Fibroblast of lung (primary cell): ENCODE data around the gene KIAA1755.

ENCODE experiments used
- EZH2 ChIP-seq: IDR thresholded peaks from 2 replicates; pipeline ENCODE4 v1.5.1; 2012; ENCODE audit warnings: low read length, control low read depth, mild to moderate bottlenecking; ENCODE audit errors: missing control alignments
- TF ChIP-seq, protein P1 (sequence below), 2 donors: IDR thresholded peaks in 1 of 2; conservative IDR thresholded peaks in 1 of 2; 1 replicate in 1 of 2; 2 replicates in 1 of 2; pipeline ENCODE4 v1.5.1; 2011 to 2012; ENCODE audit warnings: low read length in 2 of 2, control low read depth in 1 of 2, inconsistent platforms in 1 of 2, low read depth in 1 of 2, mild to moderate bottlenecking in 1 of 2

DNA sequence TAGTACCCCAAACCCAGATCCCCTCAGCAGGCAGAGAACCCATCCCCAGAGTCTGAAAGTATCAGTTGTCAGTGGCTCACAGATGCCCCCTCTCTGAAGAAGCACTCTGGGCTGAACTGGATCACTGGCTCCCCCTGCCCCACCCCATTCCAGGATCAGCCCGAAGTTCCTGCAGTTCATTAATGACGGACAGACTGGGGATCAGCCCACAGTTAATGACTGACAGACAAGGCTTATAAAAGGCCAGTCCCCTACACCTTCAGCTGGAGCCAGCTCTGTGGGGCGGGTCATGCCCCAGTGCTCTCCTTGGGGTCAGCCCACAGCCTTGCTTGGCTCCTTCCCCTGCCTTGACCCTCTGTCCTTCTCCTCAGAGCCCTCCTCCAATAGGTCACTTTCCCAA is 21.7 kb downstream of the KIAA1755 start:
- TF ChIP-seq, protein P1, sequence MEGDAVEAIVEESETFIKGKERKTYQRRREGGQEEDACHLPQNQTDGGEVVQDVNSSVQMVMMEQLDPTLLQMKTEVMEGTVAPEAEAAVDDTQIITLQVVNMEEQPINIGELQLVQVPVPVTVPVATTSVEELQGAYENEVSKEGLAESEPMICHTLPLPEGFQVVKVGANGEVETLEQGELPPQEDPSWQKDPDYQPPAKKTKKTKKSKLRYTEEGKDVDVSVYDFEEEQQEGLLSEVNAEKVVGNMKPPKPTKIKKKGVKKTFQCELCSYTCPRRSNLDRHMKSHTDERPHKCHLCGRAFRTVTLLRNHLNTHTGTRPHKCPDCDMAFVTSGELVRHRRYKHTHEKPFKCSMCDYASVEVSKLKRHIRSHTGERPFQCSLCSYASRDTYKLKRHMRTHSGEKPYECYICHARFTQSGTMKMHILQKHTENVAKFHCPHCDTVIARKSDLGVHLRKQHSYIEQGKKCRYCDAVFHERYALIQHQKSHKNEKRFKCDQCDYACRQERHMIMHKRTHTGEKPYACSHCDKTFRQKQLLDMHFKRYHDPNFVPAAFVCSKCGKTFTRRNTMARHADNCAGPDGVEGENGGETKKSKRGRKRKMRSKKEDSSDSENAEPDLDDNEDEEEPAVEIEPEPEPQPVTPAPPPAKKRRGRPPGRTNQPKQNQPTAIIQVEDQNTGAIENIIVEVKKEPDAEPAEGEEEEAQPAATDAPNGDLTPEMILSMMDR (conservative IDR thresholded peaks at IDR 0.05 in 1 of 2, IDR thresholded peaks at IDR 0.05 in 1 of 2; ENCODE audit: low read depth in 1 of 2, low read length in 2 of 2), result no peak
- TF ChIP-seq EZH2, result no peak
